H9 (cell line): ENCODE results near the gene METTL1. TPM values are rescaled to one million over a fixed set of nuclear protein-coding genes. Genes with fewer than 3 reads are reported as not detected.
A peak's percentile ranks its signal among the peaks of the same experiment; 100 is the strongest.

Source experiments
- DNase-seq: peaks from one replicate; pipeline ENCODE4 v3.0.0-alpha.2; 2017
- H2AFZ ChIP-seq: one replicate; pipeline ENCODE4 v1.6.1; 2013; ENCODE audit warnings: mild to moderate bottlenecking, low read length, control low read depth, moderate library complexity
- H2AK5ac ChIP-seq: 2 replicates; pipeline ENCODE4 v1.6.1; 2013; ENCODE audit warnings: low read length, control low read depth, mixed read lengths; ENCODE audit not compliant: insufficient read length
- H2BK120ac ChIP-seq: one replicate; pipeline ENCODE4 v1.6.1; 2013; ENCODE audit warnings: low read depth, mild to moderate bottlenecking, low read length, control low read depth, inconsistent platforms; ENCODE audit not compliant: poor library complexity, severe bottlenecking
- H2BK12ac ChIP-seq: 2 replicates; pipeline ENCODE4 v1.6.1; 2013; ENCODE audit warnings: low read length, control low read depth, mixed read lengths, low read depth; ENCODE audit not compliant: insufficient read length
- H2BK15ac ChIP-seq: 2 replicates; pipeline ENCODE4 v1.6.1; 2013; ENCODE audit warnings: low read depth, low read length, control low read depth
- H2BK20ac ChIP-seq: one replicate; pipeline ENCODE4 v1.6.1; 2013; ENCODE audit warnings: low read depth, mild to moderate bottlenecking, low read length, control low read depth, inconsistent platforms; ENCODE audit not compliant: poor library complexity, severe bottlenecking
- H2BK5ac ChIP-seq: 2 replicates; pipeline ENCODE4 v1.6.1; 2013; ENCODE audit warnings: low read length, control low read depth, mixed read lengths; ENCODE audit not compliant: insufficient read length
- H3K14ac ChIP-seq: 2 replicates; pipeline ENCODE4 v1.6.1; 2013; ENCODE audit warnings: low read length, control low read depth; ENCODE audit not compliant: insufficient read depth
- H3K18ac ChIP-seq: 2 replicates; pipeline ENCODE4 v1.6.1; 2013; ENCODE audit warnings: low read depth, mild to moderate bottlenecking, mixed read lengths, low read length, control low read depth; ENCODE audit not compliant: insufficient read length
- H3K23ac ChIP-seq: 2 replicates; pipeline ENCODE4 v1.6.1; 2013; ENCODE audit warnings: low read length, control low read depth, mixed read lengths, low read depth; ENCODE audit not compliant: insufficient read length
- H3K23me2 ChIP-seq: 2 replicates; pipeline ENCODE4 v1.6.1; 2013; ENCODE audit warnings: low read depth, mild to moderate bottlenecking, mixed read lengths, low read length, control low read depth; ENCODE audit not compliant: insufficient read length, poor library complexity, severe bottlenecking
- H3K27ac ChIP-seq: 2 replicates; pipeline ENCODE4 v1.5.1; 2013; ENCODE audit warnings: low read length, control low read depth, mixed read lengths, low read depth; ENCODE audit not compliant: insufficient read length
- H3K27me3 ChIP-seq: 2 replicates; pipeline ENCODE4 v1.6.1; 2013; ENCODE audit warnings: low read length, control low read depth, inconsistent platforms; ENCODE audit not compliant: insufficient read depth
- H3K4ac ChIP-seq: 2 replicates; pipeline ENCODE4 v1.6.1; 2013; ENCODE audit warnings: low read depth, mild to moderate bottlenecking, control low read depth, inconsistent platforms, low read length, moderate library complexity
- H3K4me1 ChIP-seq: 2 replicates; pipeline ENCODE4 v1.6.1; 2013; ENCODE audit warnings: low read length, control low read depth, inconsistent platforms; ENCODE audit not compliant: insufficient read depth
- H3K4me2 ChIP-seq: 2 replicates; pipeline ENCODE4 v1.6.1; 2013; ENCODE audit warnings: low read length, control low read depth, mixed read lengths; ENCODE audit not compliant: insufficient read length, insufficient read depth
- H3K56ac ChIP-seq: 2 replicates; pipeline ENCODE4 v1.6.1; 2013; ENCODE audit warnings: low read depth, mild to moderate bottlenecking, mixed read lengths, low read length, control low read depth; ENCODE audit not compliant: insufficient read length
- H3K79me1 ChIP-seq: 2 replicates; pipeline ENCODE4 v1.6.1; 2013; ENCODE audit warnings: low read depth, mild to moderate bottlenecking, moderate library complexity, low read length, control low read depth, inconsistent platforms; ENCODE audit not compliant: insufficient read depth, poor library complexity, severe bottlenecking
- H3K79me2 ChIP-seq: 2 replicates; pipeline ENCODE4 v1.6.1; 2013; ENCODE audit warnings: low read length, control low read depth, inconsistent platforms; ENCODE audit not compliant: insufficient read depth
- H3K9ac ChIP-seq: 2 replicates; pipeline ENCODE4 v1.6.1; 2013; ENCODE audit warnings: low read length, control low read depth, mixed read lengths; ENCODE audit not compliant: insufficient read length; ENCODE audit errors: extremely low read depth
- H3K9me3 ChIP-seq: one replicate; pipeline ENCODE4 v1.6.1; 2013; ENCODE audit warnings: low read depth, low read length, inconsistent platforms; ENCODE audit not compliant: control insufficient read depth
- H3T11ph ChIP-seq: one replicate; pipeline ENCODE4 v1.6.1; 2013; ENCODE audit warnings: mild to moderate bottlenecking, low read length, control low read depth, inconsistent platforms
- H4K20me1 ChIP-seq: one replicate; pipeline ENCODE4 v1.6.1; 2013; ENCODE audit not compliant: control insufficient read depth, insufficient read length, insufficient read depth
- H4K5ac ChIP-seq: 2 replicates; pipeline ENCODE4 v1.6.1; 2013; ENCODE audit warnings: low read depth, mild to moderate bottlenecking, mixed read lengths, low read length, control low read depth; ENCODE audit not compliant: insufficient read length
- H4K8ac ChIP-seq: replicated peaks from 2 replicates; pipeline ENCODE4 v1.6.1; 2013; ENCODE audit warnings: low read length, control low read depth, mixed read lengths, low read depth; ENCODE audit not compliant: insufficient read length
- H4K91ac ChIP-seq: 2 replicates; pipeline ENCODE4 v1.6.1; 2013; ENCODE audit warnings: low read depth, mild to moderate bottlenecking, moderate library complexity, mixed read lengths, low read length, control low read depth; ENCODE audit not compliant: insufficient read length
- H3K27ac Mint-ChIP-seq, 3 experiments: 2 replicates in 2 of 3; 3 replicates in 1 of 3; pipeline ENCODE4 v1.8.0; 2020 to 2021; ENCODE audit warnings: mixed read lengths in 3 of 3, mild to moderate bottlenecking in 1 of 3, moderate library complexity in 1 of 3
- H3K27me3 Mint-ChIP-seq: 2 replicates; pipeline ENCODE4 v1.8.0; 2021; ENCODE audit warnings: low read depth, mild to moderate bottlenecking, moderate library complexity, mixed read lengths
- H3K36me3 Mint-ChIP-seq, 3 experiments: 2 replicates in 2 of 3; 3 replicates in 1 of 3; pipeline ENCODE4 v1.8.0; 2020 to 2021; ENCODE audit warnings: low read depth in 3 of 3, mixed read lengths in 3 of 3; ENCODE audit not compliant: insufficient read depth in 1 of 3
- H3K4me1 Mint-ChIP-seq, 2 experiments: 2 replicates each; pipeline ENCODE4 v1.8.0; 2020; ENCODE audit warnings: mixed read lengths in 2 of 2
- H3K4me3 Mint-ChIP-seq, 2 experiments: 2 replicates in 1 of 2; 3 replicates in 1 of 2; pipeline ENCODE4 v1.8.0; 2020 to 2021; ENCODE audit warnings: mild to moderate bottlenecking in 2 of 2, mixed read lengths in 2 of 2, moderate library complexity in 1 of 2
- H3K9me3 Mint-ChIP-seq, 2 experiments: 2 replicates in 1 of 2; 3 replicates in 1 of 2; pipeline ENCODE4 v1.8.0; 2020; ENCODE audit warnings: mild to moderate bottlenecking in 2 of 2, mixed read lengths in 2 of 2, moderate library complexity in 1 of 2
- WGBS: extraction: QIAGEN DNeasy Blood & Tissue Kit; methylation state at CpG from one replicate; pipeline ENCODE4 v1.1.7; 2013; ENCODE audit warnings: missing lambda C conversion rate, low lambda C conversion rate, mixed read lengths; ENCODE audit not compliant: insufficient read length; ENCODE audit errors: extremely low coverage; 5-methylcytosine and 5-hydroxymethylcytosine counted together
- total RNA-seq: library from RNA; stranded (reverse); gene quantifications from 2 replicates; pipeline ENCODE4 v1.2.1, GENCODE V29; 2021
- TF ChIP-seq, protein P1 (sequence below): fragments of 200-600 bp; sonication (generic); conservative IDR thresholded peaks from 3 replicates; pipeline ENCODE4 v1.8.0; 2021; ENCODE audit warnings: antibody characterized with exemption, mild to moderate bottlenecking

Gene METTL1
- total RNA-seq, 1 experiment from 2014 or later, result 58.4 TPM

DNA sequence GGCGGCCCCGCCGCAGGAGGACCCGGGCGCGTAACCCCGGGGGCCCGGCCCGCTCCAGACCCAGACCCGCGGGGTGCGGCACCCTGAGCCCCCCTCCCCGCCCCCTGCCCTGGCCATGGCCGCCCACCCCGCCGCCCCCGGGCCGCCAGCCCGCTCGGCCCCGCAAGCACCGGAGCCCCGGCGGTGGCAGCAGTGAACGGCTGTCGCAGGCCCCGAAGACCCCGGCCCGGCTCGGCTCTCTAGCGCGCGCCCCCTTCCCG, 16.8 kb downstream of the METTL1 start:
- H3K4me3 Mint-ChIP-seq, result peak overlapping the region; percentile 30 to 81; a peak in 3 of 5 replicates
- TF ChIP-seq, protein P1, sequence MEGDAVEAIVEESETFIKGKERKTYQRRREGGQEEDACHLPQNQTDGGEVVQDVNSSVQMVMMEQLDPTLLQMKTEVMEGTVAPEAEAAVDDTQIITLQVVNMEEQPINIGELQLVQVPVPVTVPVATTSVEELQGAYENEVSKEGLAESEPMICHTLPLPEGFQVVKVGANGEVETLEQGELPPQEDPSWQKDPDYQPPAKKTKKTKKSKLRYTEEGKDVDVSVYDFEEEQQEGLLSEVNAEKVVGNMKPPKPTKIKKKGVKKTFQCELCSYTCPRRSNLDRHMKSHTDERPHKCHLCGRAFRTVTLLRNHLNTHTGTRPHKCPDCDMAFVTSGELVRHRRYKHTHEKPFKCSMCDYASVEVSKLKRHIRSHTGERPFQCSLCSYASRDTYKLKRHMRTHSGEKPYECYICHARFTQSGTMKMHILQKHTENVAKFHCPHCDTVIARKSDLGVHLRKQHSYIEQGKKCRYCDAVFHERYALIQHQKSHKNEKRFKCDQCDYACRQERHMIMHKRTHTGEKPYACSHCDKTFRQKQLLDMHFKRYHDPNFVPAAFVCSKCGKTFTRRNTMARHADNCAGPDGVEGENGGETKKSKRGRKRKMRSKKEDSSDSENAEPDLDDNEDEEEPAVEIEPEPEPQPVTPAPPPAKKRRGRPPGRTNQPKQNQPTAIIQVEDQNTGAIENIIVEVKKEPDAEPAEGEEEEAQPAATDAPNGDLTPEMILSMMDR, result no peak
- Histone ChIP-seq H3K23ac (no peak overlapping the region), H2BK120ac (no peak overlapping the region), H3K18ac (no peak overlapping the region), H2BK5ac (no peak overlapping the region), H3K27ac (no peak overlapping the region), H4K20me1 (no peaks in the 10 kb centered on the region), H3K23me2 (peaks cover 17% of the 10 kb centered on the region), H3K9ac (no peak overlapping the region), H4K91ac (no peak overlapping the region), H3T11ph (no peak overlapping the region), H2BK15ac (no peak overlapping the region), H3K4ac (no peak overlapping the region), H2BK20ac (no peak overlapping the region), H3K79me1 (no peaks in the 10 kb centered on the region), H2AK5ac (no peak overlapping the region), H4K5ac (no peak overlapping the region), H4K8ac (no peak overlapping the region), H3K4me1 (0 out of 2 replicates have a peak, but pooled peaks cover 7% of the 10 kb centered on the region), H3K27me3 (peaks cover 11% of the 10 kb centered on the region), H3K4me2 (no peak overlapping the region), H2BK12ac (no peak overlapping the region), H2AFZ (no peak overlapping the region), H3K79me2 (peaks cover 13% of the 10 kb centered on the region; the same call in 1 of the 2 replicates), H3K9me3 (no peaks in the 10 kb centered on the region), H3K56ac (no peak overlapping the region), H3K14ac (no peak overlapping the region)
- DNase-seq, result no peak
- no CpG with 5 or more reads among the region's 34 CpGs for WGBS
- peaks cover 0 to 2% of the 10 kb centered on the region in 2 experiments; a peak in 2 of 5 replicates for H3K9me3 Mint-ChIP-seq
- H3K27ac Mint-ChIP-seq, result no peak overlapping the region
- H3K4me1 Mint-ChIP-seq, result peaks cover 43 to 44% of the 10 kb centered on the region in 2 experiments
- H3K36me3 Mint-ChIP-seq, result peaks cover 19 to 34% (median 20%) of the 10 kb centered on the region in 3 experiments
- H3K27me3 Mint-ChIP-seq, result peaks cover 30% of the 10 kb centered on the region
